GM18867 (cell line): ENCODE data around the gene HMOX1.

ENCODE experiments used
- ATAC-seq: cut with Tn5 transposase; IDR thresholded peaks from one replicate; pipeline ENCODE4 v1.9.1; 2021; ENCODE audit warnings: mild to moderate bottlenecking, moderate library complexity; ENCODE audit not compliant: unreplicated experiment

HMOX1 gene

GRCh38 chr22:35400501-35400790 is 19.6 kb downstream of the HMOX1 start:
- ATAC-seq, result no peak

- ATAC-seq, result no peak
Observed at GRCh38 chr22:35401863-35402262, 21.0 kb downstream of the HMOX1 start.

- no peak for ATAC-seq
Observed at GRCh38 chr22:35403356-35403755, 22.5 kb downstream of the HMOX1 start.

GRCh38 chr22:35404176-35404575 is 23.3 kb downstream of the HMOX1 start:
- ATAC-seq, result no peak

- no peak for ATAC-seq
Observed at GRCh38 chr22:35406443-35406842, 25.5 kb downstream of the HMOX1 start.

- no peak for ATAC-seq
Observed at GRCh38 chr22:35407362-35407761, 26.5 kb downstream of the HMOX1 start.

GRCh38 chr22:35409783-35410662 is 29.1 kb downstream of the HMOX1 start:
- ATAC-seq, result peak; percentile 61

GRCh38 chr22:35410663-35411034 is 29.8 kb downstream of the HMOX1 start:
- peak; percentile 11 for ATAC-seq

- ATAC-seq, result no peak
Observed at GRCh38 chr22:35411102-35411501, 30.2 kb downstream of the HMOX1 start.

GRCh38 chr22:35413624-35414023 is 32.7 kb downstream of the HMOX1 start:
- no peak for ATAC-seq

GRCh38 chr22:35417606-35418005 is 36.7 kb downstream of the HMOX1 start:
- no peak for ATAC-seq

GRCh38 chr22:35418088-35418487 is 37.2 kb downstream of the HMOX1 start:
- no peak for ATAC-seq

- no peak for ATAC-seq
Observed at GRCh38 chr22:35418731-35419130, 37.8 kb downstream of the HMOX1 start.

GRCh38 chr22:35419756-35420155 is 38.9 kb downstream of the HMOX1 start:
- no peak for ATAC-seq

GRCh38 chr22:35421121-35421520 is 40.2 kb downstream of the HMOX1 start:
- ATAC-seq, result no peak

- no peak for ATAC-seq
Observed at GRCh38 chr22:35422145-35422544, 41.2 kb downstream of the HMOX1 start.

GRCh38 chr22:35422936-35423335 is 42.0 kb downstream of the HMOX1 start:
- no peak for ATAC-seq

- no peak for ATAC-seq
Observed at GRCh38 chr22:35424081-35424480, 43.2 kb downstream of the HMOX1 start.

- no peak for ATAC-seq
Observed at GRCh38 chr22:35424761-35425160, 43.9 kb downstream of the HMOX1 start.

GRCh38 chr22:35425546-35425945 is 44.6 kb downstream of the HMOX1 start:
- ATAC-seq, result no peak

- ATAC-seq, result no peak
Observed at GRCh38 chr22:35425971-35426800, 45.3 kb downstream of the HMOX1 start.

GRCh38 chr22:35426801-35427140 is 45.9 kb downstream of the HMOX1 start:
- no peak for ATAC-seq
